ENCODE data around the gene GPRC5A.

Gene GPRC5A

DNA sequence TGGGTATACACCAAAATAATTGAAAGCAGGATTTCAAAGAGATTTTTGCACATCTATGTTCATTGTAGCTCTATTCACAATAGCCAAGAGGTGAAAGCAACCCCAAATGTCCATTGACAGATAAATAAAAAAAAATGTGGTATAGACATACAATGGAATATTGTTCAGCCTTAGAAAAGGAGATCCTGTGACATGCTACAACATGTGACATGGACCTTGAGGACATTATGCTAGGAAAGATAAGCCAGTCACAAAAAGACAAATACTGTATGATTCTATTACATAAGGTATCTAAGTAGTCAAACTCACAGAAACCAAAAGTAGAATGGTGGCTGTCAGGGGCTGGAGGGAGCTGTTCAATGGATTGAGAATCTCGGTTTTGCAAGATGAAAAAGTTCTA, 48.5 kb downstream of the GPRC5A start:
- Histone ChIP-seq H3K4me1 (ENCODE audit: control extremely low read depth in 1 of 4, control insufficient read depth in 4 of 4, insufficient read depth in 4 of 4, low read length in 3 of 4) (no peaks in the 10 kb centered on the region), H3K9me3 (ENCODE audit: control extremely low read depth in 1 of 5, control insufficient read depth in 4 of 5, insufficient read depth in 2 of 5, low read depth in 1 of 5, low read length in 4 of 5) (no peaks in the 10 kb centered on the region), H3K27ac (ENCODE audit: insufficient read depth in 1 of 2, low read depth in 1 of 2, low read length in 2 of 2, poor library complexity in 1 of 2, severe bottlenecking in 2 of 2) (no peak overlapping the region), H3K4me3 (ENCODE audit: control insufficient read depth in 1 of 7, extremely low read depth in 1 of 7, insufficient read depth in 4 of 7, low read depth in 2 of 7, low read length in 6 of 7) (no peak overlapping the region), H3K36me3 (ENCODE audit: control insufficient read depth in 4 of 4, insufficient read depth in 4 of 4, low read length in 3 of 4) (no peaks in the 10 kb centered on the region), H3K27me3 (replicated peaks in 2 of 5; ENCODE audit: control insufficient read depth in 4 of 5, insufficient read depth in 5 of 5, low read length in 4 of 5) (peaks cover 0 to 4% (median 0%) of the 10 kb centered on the region in 5 experiments)
- CTCF ChIA-PET = interaction anchor here (1.4 kb wide), 1 partner anchor 19 kb away, joined by 3 read pairs; no protein-coding TSS in a partner anchor
- POLR2A ChIA-PET = no interaction called here
- no CpG with 5 or more reads among the region's 1 CpG for WGBS (ENCODE audit: insufficient coverage)
- no peak for DNase-seq

DNA sequence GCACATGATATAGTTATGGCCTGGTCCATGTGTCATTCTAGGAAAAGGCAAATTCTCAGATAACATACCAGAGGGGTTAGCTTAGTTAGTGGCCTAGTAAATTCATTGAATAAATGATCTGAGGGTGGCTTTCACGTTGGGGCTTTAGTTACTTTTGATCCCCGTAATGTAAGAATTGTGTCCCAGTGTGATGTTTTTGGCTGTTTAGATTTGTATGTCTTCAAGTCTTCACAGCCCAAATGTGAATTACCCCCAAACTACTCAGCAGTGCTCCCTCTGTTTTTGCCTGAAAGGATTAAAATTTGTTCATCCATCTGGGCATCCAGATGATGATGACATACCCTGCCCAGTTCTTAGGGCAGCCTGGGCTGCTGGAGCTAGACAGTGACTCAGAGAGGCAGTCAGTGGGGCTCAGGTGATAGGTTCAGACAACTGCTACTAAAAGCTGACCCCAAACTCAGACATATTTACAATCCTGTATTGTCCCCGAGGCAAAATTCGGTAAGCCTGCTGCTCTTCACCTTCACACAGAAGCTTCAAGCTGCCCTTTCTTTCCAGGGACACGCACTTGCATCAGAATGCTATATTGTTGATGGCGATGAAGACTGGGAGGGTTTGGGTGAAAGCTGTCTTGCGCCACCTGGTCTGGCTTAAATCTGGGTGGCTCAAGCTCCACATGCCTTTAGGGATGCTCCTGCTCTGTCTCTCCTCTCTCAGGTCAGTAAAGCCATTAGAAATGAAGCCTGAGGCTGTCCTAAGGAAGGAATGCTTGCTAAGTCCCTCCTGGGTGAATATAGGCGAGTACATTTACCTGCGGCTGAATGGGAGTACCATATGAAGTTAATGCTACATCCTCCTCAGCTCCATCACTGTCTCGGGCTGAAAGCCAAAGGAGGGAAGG, 50.3 kb downstream of the GPRC5A start:
- ChIA-PET CTCF (interaction anchor here (1.1 to 1.4 kb wide), 4 partner anchors 17 to 33 kb away, joined by 3 to 4 read pairs (median 4); no protein-coding TSS in a partner anchor), POLR2A (no interaction called here)
- WGBS (ENCODE audit: insufficient coverage) = 96% methylated on average over 8 of the region's 10 CpGs
- H3K27me3 ChIP-seq (replicated peaks in 2 of 5; ENCODE audit: control insufficient read depth in 4 of 5, insufficient read depth in 5 of 5, low read length in 4 of 5) = peaks cover 0 to 4% (median 0%) of the 10 kb centered on the region in 5 experiments
- H3K4me1 ChIP-seq (ENCODE audit: control extremely low read depth in 1 of 4, control insufficient read depth in 4 of 4, insufficient read depth in 4 of 4, low read length in 3 of 4) = no peaks in the 10 kb centered on the region
- H3K9me3 ChIP-seq (ENCODE audit: control extremely low read depth in 1 of 5, control insufficient read depth in 4 of 5, insufficient read depth in 2 of 5, low read depth in 1 of 5, low read length in 4 of 5) = no peaks in the 10 kb centered on the region
- H3K4me3 ChIP-seq (ENCODE audit: control insufficient read depth in 1 of 7, extremely low read depth in 1 of 7, insufficient read depth in 4 of 7, low read depth in 2 of 7, low read length in 6 of 7) = no peak overlapping the region
- H3K27ac ChIP-seq (ENCODE audit: insufficient read depth in 1 of 2, low read depth in 1 of 2, low read length in 2 of 2, poor library complexity in 1 of 2, severe bottlenecking in 2 of 2) = no peak overlapping the region
- H3K36me3 ChIP-seq (ENCODE audit: control insufficient read depth in 4 of 4, insufficient read depth in 4 of 4, low read length in 3 of 4) = no peaks in the 10 kb centered on the region
- no peak for DNase-seq

DNA sequence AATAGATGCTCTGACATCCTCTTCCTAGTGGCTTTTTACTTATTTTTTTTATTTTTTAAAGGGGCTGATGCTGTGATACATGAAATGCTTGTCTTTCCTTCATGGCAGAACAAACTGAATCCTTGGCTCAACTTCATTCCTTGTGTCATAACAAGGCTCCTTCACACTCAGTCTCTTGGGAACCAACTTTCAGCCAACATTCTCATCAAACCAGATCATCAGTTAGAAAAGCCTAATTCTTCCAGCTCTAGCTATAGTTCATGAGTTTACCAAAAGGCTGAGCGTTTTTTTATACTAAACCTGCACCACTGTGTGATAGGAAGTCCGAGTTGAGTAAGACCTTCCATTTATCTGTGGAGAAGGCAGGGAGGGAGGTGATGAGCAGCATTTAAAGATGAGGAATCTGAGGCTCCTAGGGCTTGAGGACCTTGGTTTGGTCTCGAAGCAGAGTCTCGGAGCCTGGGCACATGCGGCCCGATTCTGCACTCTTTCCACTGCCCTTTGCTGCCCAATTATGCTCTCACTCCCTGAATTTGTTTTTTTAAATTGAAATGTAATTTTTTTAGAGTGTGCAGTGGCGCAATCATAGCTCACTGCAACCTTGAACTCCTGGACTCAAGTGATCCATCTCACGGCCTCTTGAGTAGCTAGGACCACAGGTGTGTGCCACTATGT, 52.4 kb downstream of the GPRC5A start:
- WGBS (ENCODE audit: insufficient coverage) = 97% methylated on average over 5 of the region's 8 CpGs
- ChIA-PET POLR2A (no interaction called here), CTCF (no interaction called here)
- Histone ChIP-seq H3K27me3 (replicated peaks in 2 of 5; ENCODE audit: control insufficient read depth in 4 of 5, insufficient read depth in 5 of 5, low read length in 4 of 5) (peaks cover 0 to 4% (median 0%) of the 10 kb centered on the region in 5 experiments), H3K4me3 (ENCODE audit: control insufficient read depth in 1 of 7, extremely low read depth in 1 of 7, insufficient read depth in 4 of 7, low read depth in 2 of 7, low read length in 6 of 7) (no peak overlapping the region), H3K9me3 (ENCODE audit: control extremely low read depth in 1 of 5, control insufficient read depth in 4 of 5, insufficient read depth in 2 of 5, low read depth in 1 of 5, low read length in 4 of 5) (no peaks in the 10 kb centered on the region), H3K27ac (ENCODE audit: insufficient read depth in 1 of 2, low read depth in 1 of 2, low read length in 2 of 2, poor library complexity in 1 of 2, severe bottlenecking in 2 of 2) (no peak overlapping the region), H3K36me3 (ENCODE audit: control insufficient read depth in 4 of 4, insufficient read depth in 4 of 4, low read length in 3 of 4) (no peaks in the 10 kb centered on the region), H3K4me1 (ENCODE audit: control extremely low read depth in 1 of 4, control insufficient read depth in 4 of 4, insufficient read depth in 4 of 4, low read length in 3 of 4) (no peaks in the 10 kb centered on the region)
- DNase-seq = no peak

DNA sequence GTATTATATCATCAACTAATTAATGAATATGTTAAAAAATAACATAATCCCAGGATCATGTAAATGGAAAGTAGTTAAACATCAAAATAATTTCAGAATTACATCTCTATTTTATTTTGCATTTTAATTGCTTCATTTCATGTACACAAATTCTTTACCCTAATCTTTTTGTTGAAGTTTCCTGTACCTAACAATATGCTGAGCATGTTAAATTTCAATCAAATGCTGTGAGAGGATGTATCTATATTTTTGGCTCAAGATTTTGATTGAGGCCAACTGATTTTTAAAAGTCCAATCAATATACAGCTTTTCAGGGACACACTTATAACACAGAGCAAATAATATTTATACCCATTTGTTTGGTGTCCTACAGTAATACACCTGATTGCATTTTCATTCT, 54.2 kb downstream of the GPRC5A start:
- Histone ChIP-seq H3K27ac (ENCODE audit: insufficient read depth in 1 of 2, low read depth in 1 of 2, low read length in 2 of 2, poor library complexity in 1 of 2, severe bottlenecking in 2 of 2) (no peak overlapping the region), H3K27me3 (replicated peaks in 2 of 5; ENCODE audit: control insufficient read depth in 4 of 5, insufficient read depth in 5 of 5, low read length in 4 of 5) (no peaks in the 10 kb centered on the region), H3K4me1 (ENCODE audit: control extremely low read depth in 1 of 4, control insufficient read depth in 4 of 4, insufficient read depth in 4 of 4, low read length in 3 of 4) (no peaks in the 10 kb centered on the region), H3K9me3 (ENCODE audit: control extremely low read depth in 1 of 5, control insufficient read depth in 4 of 5, insufficient read depth in 2 of 5, low read depth in 1 of 5, low read length in 4 of 5) (no peaks in the 10 kb centered on the region), H3K4me3 (ENCODE audit: control insufficient read depth in 1 of 7, extremely low read depth in 1 of 7, insufficient read depth in 4 of 7, low read depth in 2 of 7, low read length in 6 of 7) (no peak overlapping the region), H3K36me3 (ENCODE audit: control insufficient read depth in 4 of 4, insufficient read depth in 4 of 4, low read length in 3 of 4) (no peaks in the 10 kb centered on the region)
- ChIA-PET CTCF (no interaction called here), POLR2A (no interaction called here)
- no peak for DNase-seq

DNA sequence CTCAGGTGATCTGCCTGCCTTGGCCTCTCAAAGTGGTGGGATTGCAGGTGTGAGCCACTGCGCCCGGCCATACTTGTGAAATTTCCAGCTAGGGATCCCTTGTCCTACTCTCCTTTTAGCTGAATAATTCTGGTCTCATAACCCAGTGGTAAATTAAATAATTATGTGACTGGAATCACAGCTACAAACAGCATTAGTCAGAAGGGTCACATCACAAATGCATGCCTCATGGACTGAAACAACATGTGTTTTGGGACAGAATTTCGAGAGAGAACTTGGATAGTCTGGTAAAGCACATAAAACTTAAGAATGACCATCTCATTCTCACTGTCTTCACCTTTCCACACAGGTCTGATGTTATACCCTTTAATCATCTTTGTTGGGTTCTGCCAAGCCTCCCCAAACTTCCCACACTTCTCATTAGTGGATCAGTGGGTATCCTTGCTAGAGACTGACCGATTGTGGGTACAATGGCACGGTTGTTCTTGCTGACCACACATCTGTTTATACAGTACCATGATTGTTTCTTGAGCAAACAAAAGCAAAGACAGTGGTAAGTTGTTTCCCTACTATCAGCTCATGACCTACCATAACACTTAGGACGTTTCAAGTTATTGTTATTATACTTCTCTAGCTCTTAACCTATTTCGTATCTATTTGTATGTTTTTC, 55.5 kb downstream of the GPRC5A start:
- ChIA-PET CTCF (interaction anchor here (1.7 kb wide), 1 partner anchor 31 kb away, joined by 6 read pairs; no protein-coding TSS in a partner anchor), POLR2A (no interaction called here)
- Histone ChIP-seq H3K27me3 (replicated peaks in 2 of 5; ENCODE audit: control insufficient read depth in 4 of 5, insufficient read depth in 5 of 5, low read length in 4 of 5) (no peaks in the 10 kb centered on the region), H3K9me3 (ENCODE audit: control extremely low read depth in 1 of 5, control insufficient read depth in 4 of 5, insufficient read depth in 2 of 5, low read depth in 1 of 5, low read length in 4 of 5) (no peaks in the 10 kb centered on the region), H3K36me3 (ENCODE audit: control insufficient read depth in 4 of 4, insufficient read depth in 4 of 4, low read length in 3 of 4) (no peaks in the 10 kb centered on the region), H3K4me1 (ENCODE audit: control extremely low read depth in 1 of 4, control insufficient read depth in 4 of 4, insufficient read depth in 4 of 4, low read length in 3 of 4) (no peaks in the 10 kb centered on the region), H3K27ac (ENCODE audit: insufficient read depth in 1 of 2, low read depth in 1 of 2, low read length in 2 of 2, poor library complexity in 1 of 2, severe bottlenecking in 2 of 2) (no peak overlapping the region), H3K4me3 (ENCODE audit: control insufficient read depth in 1 of 7, extremely low read depth in 1 of 7, insufficient read depth in 4 of 7, low read depth in 2 of 7, low read length in 6 of 7) (no peak overlapping the region)
- no peak for DNase-seq
- 97% methylated on average over 4 of the region's 7 CpGs for WGBS (ENCODE audit: insufficient coverage)

- CTCF ChIA-PET = interaction anchor here (1.7 kb wide), 1 partner anchor 32 kb away, joined by 6 read pairs; no protein-coding TSS in a partner anchor
Measured at GRCh38 chr12:12947902-12948301, 56.5 kb downstream of the GPRC5A start.

More at GRCh38 chr12:12947902-12948301, 56.5 kb downstream of the GPRC5A start:
- Histone ChIP-seq H3K4me1 (ENCODE audit: control extremely low read depth in 1 of 4, control insufficient read depth in 4 of 4, insufficient read depth in 4 of 4, low read length in 3 of 4) (no peaks in the 10 kb centered on the region), H3K4me3 (ENCODE audit: control insufficient read depth in 1 of 7, extremely low read depth in 1 of 7, insufficient read depth in 4 of 7, low read depth in 2 of 7, low read length in 6 of 7) (no peak overlapping the region), H3K36me3 (ENCODE audit: control insufficient read depth in 4 of 4, insufficient read depth in 4 of 4, low read length in 3 of 4) (no peaks in the 10 kb centered on the region), H3K9me3 (ENCODE audit: control extremely low read depth in 1 of 5, control insufficient read depth in 4 of 5, insufficient read depth in 2 of 5, low read depth in 1 of 5, low read length in 4 of 5) (no peaks in the 10 kb centered on the region), H3K27ac (ENCODE audit: insufficient read depth in 1 of 2, low read depth in 1 of 2, low read length in 2 of 2, poor library complexity in 1 of 2, severe bottlenecking in 2 of 2) (no peak overlapping the region), H3K27me3 (replicated peaks in 2 of 5; ENCODE audit: control insufficient read depth in 4 of 5, insufficient read depth in 5 of 5, low read length in 4 of 5) (no peaks in the 10 kb centered on the region)
- DNase-seq = no peak
- POLR2A ChIA-PET = no interaction called here
- 100% methylated on average over 3 of the region's 4 CpGs for WGBS (ENCODE audit: insufficient coverage)
